K562 treated with DMSO at 1 percent for 48 hours (cell line): Measurements from ENCODE around the gene RAB28. TPM values are rescaled to one million over a fixed set of nuclear protein-coding genes. Genes with fewer than 3 reads are reported as not detected.

Experiments
- total RNA-seq: library from RNA; unstranded; fragments of 300-600 nt; gene quantifications from 2 replicates; pipeline ENCODE4 v1.2.3, GENCODE V29; 2022; ENCODE audit warnings: low replicate concordance; ENCODE audit errors: extremely low read depth

RAB28 gene
- total RNA-seq = not detected in 2 replicates

DNA sequence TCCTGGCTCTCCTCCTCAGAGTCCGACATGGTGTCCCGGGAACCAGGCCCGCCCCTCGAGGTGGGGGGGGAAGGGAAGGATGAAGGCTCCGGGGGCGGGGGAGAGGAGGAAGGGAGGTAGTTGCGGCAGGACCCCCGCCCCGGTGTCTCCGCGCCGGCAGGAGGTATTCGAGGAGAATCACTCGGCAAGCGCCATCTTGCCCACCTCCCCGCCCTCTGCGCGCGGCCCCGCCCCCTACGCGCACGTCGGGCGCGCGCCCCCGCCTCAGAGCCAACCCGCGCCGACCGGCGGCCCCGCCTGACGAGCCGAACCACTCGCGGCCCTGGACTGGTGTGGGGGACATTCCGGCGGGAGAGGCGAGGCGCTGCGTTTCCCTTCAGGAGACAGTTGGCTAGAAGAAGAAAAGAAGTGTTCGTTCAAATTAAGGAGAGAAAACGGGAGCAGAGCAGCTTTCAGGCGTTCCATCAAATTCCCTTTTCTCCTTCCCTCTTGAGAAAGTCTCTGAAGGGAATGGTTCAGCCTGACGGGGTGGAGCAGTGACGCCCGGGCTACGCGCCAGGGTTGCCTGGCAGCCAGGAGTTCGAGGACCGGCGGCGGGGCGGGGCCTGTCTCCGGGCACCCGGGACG lies at the start of gene RAB28:
Gene RAB28 (minus strand): TSS at position 219 of the 627 bp plus-strand sequence.

Other genes with a start within 250 kb of the RAB28 start
- gene NKX3-2, start 60.2 kb upstream of the RAB28 start, total RNA-seq = not detected in 2 replicates
- gene BOD1L1, start 143.4 kb upstream of the RAB28 start, total RNA-seq = not detected in 2 replicates